Measurements from ENCODE around the gene SLC39A8.
A peak's percentile ranks its signal among the peaks of the same experiment; 100 is the strongest.
"Not testable (repeated sequence)": the region's sequence is repeated elsewhere in the genome, so short reads cannot be mapped to it uniquely, and the experiment has no call there.

Gene SLC39A8

DNA sequence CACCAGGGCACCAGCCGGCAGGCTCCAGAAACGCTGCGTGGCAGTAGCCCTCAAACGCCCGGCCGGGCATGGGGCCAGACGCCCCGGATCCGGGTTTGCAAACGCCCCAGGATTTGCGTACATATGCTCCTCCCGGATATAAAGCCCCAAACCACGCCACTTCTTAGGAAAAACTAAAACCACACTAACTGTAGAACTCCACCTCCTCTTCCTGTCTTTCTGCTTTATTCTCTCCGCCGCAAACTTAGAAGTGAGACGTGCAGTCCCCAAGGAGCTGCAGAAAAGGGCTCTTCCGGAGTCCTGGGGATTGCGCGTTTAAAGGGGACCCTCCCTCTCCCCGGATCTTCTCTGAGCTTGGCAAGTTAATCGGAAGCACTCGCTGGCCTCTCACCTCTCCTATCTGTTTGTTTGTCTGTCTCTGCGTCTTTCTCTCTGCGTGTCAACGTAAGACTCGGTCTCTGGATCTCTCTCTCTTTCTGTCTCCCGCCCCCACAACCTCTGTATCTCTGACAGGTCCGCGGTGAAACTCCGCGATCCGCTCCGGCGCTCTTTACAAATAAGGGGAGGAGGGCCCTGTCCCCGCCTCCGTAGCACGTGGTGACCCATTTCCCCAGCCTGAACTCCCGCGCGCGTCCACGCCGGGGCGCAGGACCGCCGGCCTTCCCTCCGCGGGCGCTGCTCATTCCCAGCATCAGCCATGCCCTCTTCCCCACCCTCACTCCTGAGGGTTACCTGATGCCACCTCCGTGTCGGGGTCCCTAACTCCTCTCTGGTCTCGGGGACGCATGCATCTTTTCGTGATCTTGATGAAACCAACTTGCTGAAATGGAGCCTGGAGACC is at the start of gene SLC39A8:
Gene SLC39A8 (minus strand): TSS at position 529 of the 841 bp plus-strand sequence. CDS start 820 bp downstream, outside the sequence.
- peak; percentile 84 to 87 for DNase-seq (ENCODE audit: low read depth in 2 of 2)

- DNase-seq (ENCODE audit: low read depth in 2 of 2), result no peak
Observed at GRCh38 chr4:102392033-102392744, 46.9 kb upstream of the SLC39A8 start.

DNA sequence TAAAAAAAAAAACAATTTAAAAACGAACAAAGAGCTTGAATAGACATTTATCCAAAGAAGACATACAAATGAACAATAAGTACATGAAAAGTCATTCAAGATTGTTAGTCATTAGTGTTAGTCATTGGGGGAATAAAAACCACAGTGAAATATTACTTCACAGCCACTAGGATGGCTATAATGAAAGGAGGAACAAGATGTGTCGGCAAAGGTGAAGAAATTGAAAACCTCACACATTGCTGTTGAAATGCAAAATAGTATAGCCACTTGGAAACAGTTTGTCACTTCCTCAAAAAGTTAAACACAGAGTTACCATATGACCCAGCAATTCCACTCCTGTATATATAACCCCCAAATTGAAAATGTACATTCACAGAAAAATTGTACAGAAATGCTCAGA is 45.2 kb upstream of the SLC39A8 start:
- no peak for DNase-seq (ENCODE audit: low read depth in 2 of 2)

DNA sequence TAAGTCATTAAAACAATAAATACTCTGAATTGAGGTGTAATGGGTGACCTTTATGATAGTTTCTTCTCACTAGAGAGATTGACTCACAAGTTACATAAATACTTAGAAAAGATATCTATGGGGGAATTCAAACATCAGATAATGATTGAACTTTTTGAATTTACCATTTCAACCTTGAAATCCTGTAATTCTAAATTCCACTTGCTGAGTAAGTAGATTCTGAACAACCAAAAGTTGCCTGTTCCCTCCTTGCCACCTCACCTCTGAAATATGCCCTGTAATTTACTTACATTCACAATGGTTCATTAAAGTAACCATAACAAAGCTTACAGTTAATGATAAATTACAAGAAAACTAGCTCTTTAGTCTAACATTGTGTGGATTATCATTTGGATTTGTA is 43.3 kb upstream of the SLC39A8 start:
- no peak for DNase-seq (ENCODE audit: low read depth in 2 of 2)

GRCh38 chr4:102387552-102388150 is 42.4 kb upstream of the SLC39A8 start:
- no peak for DNase-seq (ENCODE audit: low read depth in 2 of 2)

- DNase-seq (ENCODE audit: low read depth in 2 of 2), result no peak
Observed at GRCh38 chr4:102386966-102387365, 41.7 kb upstream of the SLC39A8 start.

DNA sequence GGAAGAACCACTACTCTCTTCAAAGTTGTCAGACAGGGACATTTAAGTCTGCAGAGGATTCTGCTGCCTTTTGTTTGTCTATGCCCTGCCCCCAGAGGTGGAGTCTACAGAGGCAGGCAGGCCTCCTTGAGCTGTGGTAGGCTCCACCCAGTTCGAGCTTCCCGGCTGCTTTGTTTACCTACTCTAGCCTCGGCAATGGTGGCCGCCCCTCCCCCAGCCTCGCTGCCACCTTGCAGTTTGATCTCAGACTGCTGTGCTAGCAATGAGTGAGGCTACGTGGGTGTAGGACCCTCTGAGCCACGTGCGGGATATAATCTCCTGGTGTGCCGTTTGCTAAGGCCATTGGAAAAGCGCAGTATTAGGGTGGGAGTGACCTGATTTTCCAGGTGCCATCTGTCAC is 35.0 kb upstream of the SLC39A8 start:
- not testable (repeated sequence) for DNase-seq (ENCODE audit: low read depth in 2 of 2)

DNA sequence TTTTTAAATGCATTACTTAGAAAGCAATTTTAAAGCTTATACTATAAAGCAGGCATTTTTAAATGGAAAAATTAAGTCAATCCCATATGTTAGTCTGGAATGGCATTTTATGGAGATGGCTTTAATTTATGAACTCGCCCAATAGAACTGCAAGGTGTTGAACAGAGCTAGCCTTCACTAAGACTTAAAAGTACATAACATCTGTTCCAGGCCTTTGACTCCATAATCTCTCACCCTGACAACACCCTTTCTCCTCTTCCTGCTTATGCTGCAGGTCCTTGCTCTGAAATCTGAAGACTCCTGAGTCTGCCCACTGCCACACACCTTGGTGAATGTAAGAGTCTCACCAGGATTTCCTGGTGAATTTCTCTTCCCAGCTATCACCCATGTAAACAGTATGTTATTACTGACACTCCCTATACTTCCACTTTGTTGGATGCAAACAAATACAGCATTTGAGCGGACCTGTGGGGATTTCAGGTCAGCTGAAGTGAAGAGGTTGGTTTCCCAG is 17.7 kb upstream of the SLC39A8 start:
- DNase-seq (ENCODE audit: low read depth in 2 of 2), result no peak

- no peak for DNase-seq (ENCODE audit: low read depth in 2 of 2)
Observed at GRCh38 chr4:102358128-102358527, 12.8 kb upstream of the SLC39A8 start.

DNA sequence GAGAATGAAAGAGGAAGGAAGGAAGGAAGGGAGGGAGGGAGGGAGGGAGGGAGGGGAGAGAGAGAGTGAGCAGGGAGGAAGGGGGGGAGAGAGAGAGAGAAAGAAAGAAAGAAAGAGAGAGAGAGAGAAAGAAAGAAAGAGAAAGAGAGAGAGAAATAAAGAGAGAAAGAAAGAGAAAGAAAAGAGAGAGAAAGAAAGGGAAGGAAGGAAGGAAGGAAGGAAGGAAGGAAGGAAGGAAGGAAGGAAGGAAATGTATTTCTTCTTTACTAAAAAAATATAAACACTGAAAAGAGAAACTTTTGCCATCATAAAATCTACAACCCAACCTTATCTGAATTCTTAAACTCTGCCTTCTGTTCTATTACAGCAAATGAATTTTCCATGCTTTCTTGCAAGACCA is 12.4 kb upstream of the SLC39A8 start:
- not testable (repeated sequence) for DNase-seq (ENCODE audit: low read depth in 2 of 2)

DNA sequence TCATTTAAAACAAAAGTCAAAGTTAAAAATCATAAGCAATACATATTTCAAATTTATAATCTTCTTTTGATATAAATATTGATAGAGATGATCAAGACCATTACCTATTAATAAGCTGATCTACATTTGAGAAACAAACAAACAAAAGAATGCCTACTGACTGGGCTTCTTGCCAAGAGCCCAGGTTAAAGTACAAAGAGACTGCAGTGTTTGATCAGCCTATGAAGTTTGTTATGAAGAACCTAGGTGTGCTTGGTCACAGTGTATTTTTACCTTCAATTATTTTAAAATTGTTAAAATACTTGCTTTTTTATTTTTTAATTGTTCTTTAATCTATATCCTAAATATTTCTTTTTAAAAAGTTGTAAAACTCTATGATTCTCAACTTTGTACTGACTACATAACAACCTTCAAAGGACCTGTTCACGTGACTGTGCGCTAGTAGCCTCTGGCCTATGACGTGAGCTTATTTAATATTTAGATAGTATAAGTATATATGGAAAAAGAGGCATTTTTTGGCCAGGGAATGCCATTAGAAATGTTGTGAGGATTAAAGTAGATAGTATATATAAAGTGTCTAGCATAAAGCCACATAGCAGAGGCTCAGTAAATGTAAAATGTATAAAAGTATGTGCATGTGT is 11.4 kb upstream of the SLC39A8 start:
- no peak for DNase-seq (ENCODE audit: low read depth in 2 of 2)

- no peak for DNase-seq (ENCODE audit: low read depth in 2 of 2)
Observed at GRCh38 chr4:102355748-102356147, 10.5 kb upstream of the SLC39A8 start.

DNA sequence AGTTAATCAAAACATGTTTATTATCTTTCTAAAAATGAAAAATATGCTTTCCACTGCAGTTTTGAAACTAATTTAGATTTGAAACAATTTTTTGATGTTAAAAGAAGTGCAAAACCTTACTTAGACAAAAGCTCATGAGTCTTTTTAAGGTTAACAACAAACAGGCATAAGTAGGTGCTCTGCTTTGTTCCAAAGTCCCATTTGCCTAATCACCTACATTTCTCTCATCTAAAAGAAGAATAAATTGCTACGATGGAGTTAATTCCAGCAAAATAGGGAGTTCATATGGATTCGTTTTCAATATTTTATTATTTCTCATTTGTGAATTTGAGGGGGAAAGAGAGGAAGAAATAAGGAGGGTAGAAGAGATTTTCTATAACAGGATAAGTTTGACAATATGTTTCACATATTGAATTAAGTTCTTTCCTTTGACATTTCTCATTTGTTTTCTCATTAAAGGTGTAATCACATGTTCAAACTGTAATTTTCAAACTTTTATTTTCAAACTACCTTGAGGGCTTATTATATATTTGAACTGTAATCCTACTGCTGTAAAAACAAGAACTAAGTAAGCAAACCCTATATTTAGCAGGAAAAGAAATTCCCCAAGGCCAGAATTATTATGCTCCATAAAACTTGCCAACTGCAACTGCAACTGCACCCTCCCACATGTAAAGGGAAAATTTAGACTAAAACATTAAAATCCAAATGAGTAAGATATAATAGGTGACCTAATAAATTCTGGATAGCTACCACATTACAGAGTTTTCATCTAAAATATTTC is 9.6 kb upstream of the SLC39A8 start:
- no peak for DNase-seq (ENCODE audit: low read depth in 2 of 2)

DNA sequence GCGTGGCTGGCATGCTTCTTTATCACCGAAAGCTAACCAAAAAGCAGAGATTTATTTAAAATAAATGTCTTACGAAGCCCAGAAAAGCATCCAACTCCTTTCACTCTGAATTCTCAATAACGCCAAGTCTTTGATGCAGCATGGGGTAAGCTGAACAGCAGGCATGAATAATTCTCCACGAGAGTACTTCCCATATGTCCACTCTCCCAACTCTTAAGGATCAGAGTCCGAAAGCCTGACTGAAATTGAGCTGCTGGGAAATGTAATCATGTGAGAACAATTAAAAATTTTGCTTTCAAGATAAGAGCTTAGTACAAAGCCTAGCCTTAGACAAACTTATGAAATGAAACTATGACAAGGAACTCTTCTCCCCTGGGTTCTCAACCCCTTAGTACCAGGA is 7.5 kb upstream of the SLC39A8 start:
- DNase-seq (ENCODE audit: low read depth in 2 of 2), result no peak

DNA sequence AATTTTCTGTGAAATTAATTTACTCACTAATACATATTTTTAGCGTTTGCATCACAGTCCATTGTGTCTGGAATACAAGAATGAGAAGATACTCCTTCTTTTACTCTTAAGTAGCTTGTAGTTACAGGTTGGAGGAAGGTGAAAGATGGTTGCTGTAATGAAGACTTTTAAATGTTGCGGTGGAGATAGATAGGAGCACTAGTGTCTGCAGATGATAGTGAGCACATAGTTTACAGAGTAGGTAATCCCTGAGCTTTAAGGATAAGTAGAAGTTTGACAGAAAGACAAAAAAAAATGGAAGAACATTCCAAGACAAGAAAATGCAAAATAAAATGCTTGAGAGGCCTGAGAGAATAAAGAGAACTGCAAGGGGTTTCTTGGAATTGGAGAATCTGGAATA is 5.4 kb upstream of the SLC39A8 start:
- DNase-seq (ENCODE audit: low read depth in 2 of 2), result no peak

GRCh38 chr4:102348701-102349100 is 3.4 kb upstream of the SLC39A8 start:
- DNase-seq (ENCODE audit: low read depth in 2 of 2), result no peak

DNA sequence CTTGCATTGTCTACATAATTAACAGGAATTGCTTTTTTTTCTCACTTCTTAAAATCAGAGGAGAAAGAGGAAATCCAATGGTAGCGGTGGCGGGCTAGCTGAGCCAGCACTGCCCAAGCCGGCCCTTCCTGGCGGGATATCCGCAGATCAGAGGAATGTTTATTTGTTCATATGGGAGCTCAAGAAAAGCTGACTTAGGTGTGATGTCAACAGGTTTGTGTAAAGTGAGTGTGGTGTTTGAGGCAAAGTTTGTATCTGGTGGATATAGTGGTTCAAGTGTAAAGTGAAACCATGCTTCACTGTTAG is 466 bp upstream of the SLC39A8 start:
- no peak for DNase-seq (ENCODE audit: low read depth in 2 of 2)

DNA sequence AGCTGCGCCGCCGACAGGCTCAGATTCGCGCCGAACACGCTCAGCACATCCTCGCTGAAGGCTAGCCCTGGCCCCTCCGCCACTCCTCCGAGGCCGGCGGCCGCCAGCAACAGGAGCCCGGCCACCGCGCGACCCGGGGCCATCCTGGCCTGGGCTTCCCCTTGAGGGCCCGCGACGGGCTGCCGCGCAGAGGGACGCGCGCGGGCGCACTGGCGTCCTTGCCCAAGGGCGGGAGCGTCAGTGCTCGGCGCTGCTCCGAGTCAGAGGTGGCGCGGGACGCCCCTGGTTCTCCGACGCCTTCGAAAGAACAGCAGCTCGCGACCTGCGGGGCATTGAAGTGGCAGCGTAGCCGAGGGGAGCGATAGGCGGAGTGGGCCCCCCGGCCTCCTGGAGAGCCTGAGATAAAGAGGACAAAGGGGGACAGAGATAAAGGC is 745 bp downstream of the SLC39A8 start:
- peak; percentile 57 to 61 for DNase-seq (ENCODE audit: low read depth in 2 of 2)

GRCh38 chr4:102343964-102344519 is 1.2 kb downstream of the SLC39A8 start:
- peak in 1 of 2 donors; percentile 74 for DNase-seq (ENCODE audit: low read depth in 2 of 2)

DNA sequence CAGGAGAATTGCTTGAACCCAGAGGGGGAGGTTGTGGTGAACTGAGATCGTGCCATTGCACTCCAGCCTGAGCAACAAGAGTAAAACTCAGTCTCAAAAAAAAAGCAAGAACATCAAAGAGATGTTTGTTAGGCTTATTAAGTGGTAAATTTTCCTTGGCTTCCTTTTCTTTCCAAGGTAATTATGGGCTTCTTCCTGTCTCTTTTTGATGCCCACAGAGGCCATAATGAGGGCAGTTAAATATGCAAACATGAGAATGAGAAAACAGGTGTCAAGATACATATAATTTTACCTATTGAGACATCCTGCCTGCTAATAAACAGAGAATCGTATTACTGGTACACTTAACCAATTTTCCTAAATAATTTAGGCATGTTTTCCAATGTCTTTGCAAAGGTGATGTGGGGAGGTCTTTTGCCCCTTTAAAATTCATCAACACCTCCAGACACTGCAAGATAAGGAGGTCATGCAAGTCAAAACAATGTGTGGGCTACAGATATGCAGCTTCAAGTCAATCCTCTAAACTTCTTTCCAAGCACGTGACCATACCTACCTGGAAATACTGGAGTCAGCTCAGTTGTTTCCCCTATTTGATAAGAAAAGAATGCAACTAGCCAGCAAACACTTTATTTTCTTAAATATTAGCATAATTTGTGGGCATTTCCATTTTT is 2.7 kb downstream of the SLC39A8 start:
- no peak for DNase-seq (ENCODE audit: low read depth in 2 of 2)
